Neuron (in vitro differentiated cells): ENCODE measurements around the gene PDE8B.

Experiments
- H2AFZ ChIP-seq: one replicate; pipeline ENCODE4 v1.6.1; 2013; ENCODE audit warnings: low read depth, mild to moderate bottlenecking, inconsistent platforms, low read length, moderate library complexity
- H3K27me3 ChIP-seq: one replicate; pipeline ENCODE4 v1.6.1; 2013; ENCODE audit warnings: low read length; ENCODE audit not compliant: insufficient read depth
- H3K36me3 ChIP-seq: one replicate; pipeline ENCODE4 v1.6.1; 2013; ENCODE audit warnings: low read length; ENCODE audit not compliant: insufficient read depth
- H3K4me1 ChIP-seq: one replicate; pipeline ENCODE4 v1.6.1; 2013; ENCODE audit warnings: low read length; ENCODE audit not compliant: insufficient read depth
- H3K4me3 ChIP-seq: 2 replicates; pipeline ENCODE4 v1.5.1; 2013; ENCODE audit warnings: mild to moderate bottlenecking, low read length, moderate library complexity
- H3K9me3 ChIP-seq: one replicate; pipeline ENCODE4 v1.6.1; 2013; ENCODE audit warnings: low read length

Gene PDE8B

GRCh38 chr5:77176429-77176828 is 34.1 kb upstream of the PDE8B start:
- no peak overlapping the region for H2AFZ ChIP-seq
- no peaks in the 10 kb centered on the region for H3K36me3 ChIP-seq
- no peaks in the 10 kb centered on the region for H3K9me3 ChIP-seq
- peaks cover 7% of the 10 kb centered on the region for H3K4me1 ChIP-seq
- no peak overlapping the region for H3K4me3 ChIP-seq
- peaks cover 45% of the 10 kb centered on the region for H3K27me3 ChIP-seq

DNA sequence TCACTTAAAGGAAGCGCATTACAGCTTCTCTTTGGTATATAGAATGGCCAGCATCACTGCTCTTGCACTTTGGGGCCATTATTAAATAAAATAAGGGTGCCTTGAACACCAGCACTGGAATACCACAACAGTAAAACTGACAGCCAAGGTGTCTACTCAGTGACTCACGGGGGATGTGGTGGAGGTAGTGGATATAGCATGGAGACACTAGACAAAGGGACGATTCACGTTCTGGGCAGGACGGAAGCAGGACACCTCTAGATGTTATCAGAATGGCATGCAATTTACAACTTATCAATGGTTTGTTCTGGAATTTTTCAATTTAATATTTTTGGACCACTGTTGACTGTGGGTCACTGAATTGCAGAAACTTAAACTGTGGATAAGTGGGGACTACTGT is 32.9 kb upstream of the PDE8B start:
- Histone ChIP-seq H2AFZ (no peak overlapping the region), H3K27me3 (peaks cover 55% of the 10 kb centered on the region), H3K36me3 (no peaks in the 10 kb centered on the region), H3K4me1 (peaks cover 7% of the 10 kb centered on the region), H3K4me3 (no peak overlapping the region), H3K9me3 (no peaks in the 10 kb centered on the region)

DNA sequence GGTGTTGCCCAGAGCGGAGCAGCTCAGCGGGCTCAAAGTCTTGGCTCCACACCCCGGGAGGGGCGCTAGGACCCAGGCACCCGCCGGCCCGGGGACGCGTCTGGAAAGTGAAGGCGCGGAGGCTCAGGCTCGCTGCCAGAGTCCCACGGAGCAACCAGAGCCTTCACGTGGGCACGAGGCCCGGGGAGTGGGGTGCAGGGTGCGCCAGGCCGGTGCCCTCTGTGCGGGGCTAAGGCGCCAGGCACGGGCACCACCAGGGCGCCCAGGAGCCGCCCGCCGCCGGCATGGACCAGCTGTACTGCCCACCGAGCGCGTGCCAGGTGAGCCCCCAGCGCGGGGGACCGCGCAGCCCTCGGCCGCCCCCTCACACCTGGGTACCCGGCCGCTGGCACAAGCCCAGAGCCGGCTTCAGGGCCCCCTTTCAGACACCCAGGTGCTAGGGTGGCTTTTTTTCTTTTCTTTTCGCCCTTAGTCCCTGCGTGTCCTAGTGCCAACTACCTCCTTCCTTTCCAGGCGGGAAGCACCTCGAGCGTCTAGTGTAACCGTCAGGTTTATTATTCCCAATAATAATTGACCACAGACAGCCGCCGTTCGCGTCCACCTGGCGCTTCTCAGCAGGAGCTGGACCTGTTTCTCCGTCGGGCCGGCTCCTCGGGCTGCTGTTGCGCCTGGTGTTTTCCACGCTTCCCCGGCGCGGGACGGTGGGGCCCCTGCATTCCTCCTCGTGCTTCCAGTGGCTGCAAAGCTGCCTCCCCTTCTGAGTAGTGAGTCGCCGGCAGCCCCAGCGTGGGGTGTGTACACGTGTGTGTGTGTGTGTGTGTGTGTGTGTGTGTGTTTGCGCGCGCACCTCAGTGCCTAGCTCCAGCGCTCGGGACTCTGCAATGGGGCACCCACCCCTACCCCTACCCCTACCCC is 30.1 kb upstream of the PDE8B start:
- Histone ChIP-seq H3K36me3 (no peaks in the 10 kb centered on the region), H3K4me1 (peaks cover 7% of the 10 kb centered on the region), H3K4me3 (peak overlapping the region; percentile 31), H2AFZ (peak overlapping the region; percentile 37), H3K9me3 (no peaks in the 10 kb centered on the region), H3K27me3 (peaks cover 51% of the 10 kb centered on the region)

GRCh38 chr5:77181173-77181572 is 29.3 kb upstream of the PDE8B start:
- H3K27me3 ChIP-seq, result peaks cover 51% of the 10 kb centered on the region
- no peak overlapping the region for H3K4me3 ChIP-seq
- no peak overlapping the region for H2AFZ ChIP-seq
- no peaks in the 10 kb centered on the region for H3K36me3 ChIP-seq
- peaks cover 7% of the 10 kb centered on the region for H3K4me1 ChIP-seq
- no peaks in the 10 kb centered on the region for H3K9me3 ChIP-seq

DNA sequence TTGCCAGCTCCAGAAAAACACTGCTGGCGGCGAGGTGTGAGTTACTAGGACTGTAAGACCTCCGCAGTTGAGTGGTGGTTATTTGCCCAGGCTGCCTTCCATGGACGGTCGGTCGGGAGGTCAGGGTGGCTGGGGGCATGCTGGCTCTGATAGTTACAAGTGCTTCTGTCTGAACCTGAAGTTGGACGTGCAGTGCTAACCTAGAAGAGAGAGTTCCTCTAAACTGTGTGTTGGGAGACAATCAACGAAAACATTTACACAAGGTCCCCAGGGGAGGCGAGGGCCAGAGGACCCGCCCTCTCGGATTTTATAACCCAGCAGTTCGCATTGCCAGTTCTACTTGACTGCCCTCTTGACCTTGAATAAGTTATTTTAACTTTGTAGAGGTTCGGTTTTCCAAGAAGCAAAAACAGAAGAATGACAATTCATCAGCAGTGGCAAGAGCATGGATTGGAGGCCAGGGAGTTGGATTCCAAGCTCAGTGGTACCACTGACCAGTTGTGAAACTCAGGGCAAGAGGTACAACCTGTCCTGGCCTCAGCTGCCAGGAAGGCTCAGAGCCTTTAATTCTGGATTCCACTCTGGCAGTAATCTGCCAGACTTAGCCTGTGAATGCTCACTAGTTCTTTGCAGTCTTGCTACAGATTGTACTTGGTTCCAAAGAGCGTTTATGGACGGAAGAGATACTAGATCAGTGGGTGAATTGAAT is 28.7 kb upstream of the PDE8B start:
- Histone ChIP-seq H3K4me1 (peaks cover 7% of the 10 kb centered on the region), H3K9me3 (no peaks in the 10 kb centered on the region), H3K36me3 (no peaks in the 10 kb centered on the region), H2AFZ (no peak overlapping the region), H3K27me3 (peaks cover 46% of the 10 kb centered on the region), H3K4me3 (no peak overlapping the region)

GRCh38 chr5:77182367-77182766 is 28.1 kb upstream of the PDE8B start:
- H3K4me3 ChIP-seq, result no peak overlapping the region
- no peak overlapping the region for H2AFZ ChIP-seq
- H3K27me3 ChIP-seq, result peaks cover 42% of the 10 kb centered on the region
- H3K9me3 ChIP-seq, result no peaks in the 10 kb centered on the region
- H3K36me3 ChIP-seq, result no peaks in the 10 kb centered on the region
- peaks cover 7% of the 10 kb centered on the region for H3K4me1 ChIP-seq

- Histone ChIP-seq H3K4me1 (no peaks in the 10 kb centered on the region), H3K27me3 (peaks cover 22% of the 10 kb centered on the region), H3K9me3 (no peaks in the 10 kb centered on the region), H3K36me3 (no peaks in the 10 kb centered on the region), H2AFZ (no peak overlapping the region), H3K4me3 (no peak overlapping the region)
Measured at GRCh38 chr5:77186652-77187370, 23.7 kb upstream of the PDE8B start.

DNA sequence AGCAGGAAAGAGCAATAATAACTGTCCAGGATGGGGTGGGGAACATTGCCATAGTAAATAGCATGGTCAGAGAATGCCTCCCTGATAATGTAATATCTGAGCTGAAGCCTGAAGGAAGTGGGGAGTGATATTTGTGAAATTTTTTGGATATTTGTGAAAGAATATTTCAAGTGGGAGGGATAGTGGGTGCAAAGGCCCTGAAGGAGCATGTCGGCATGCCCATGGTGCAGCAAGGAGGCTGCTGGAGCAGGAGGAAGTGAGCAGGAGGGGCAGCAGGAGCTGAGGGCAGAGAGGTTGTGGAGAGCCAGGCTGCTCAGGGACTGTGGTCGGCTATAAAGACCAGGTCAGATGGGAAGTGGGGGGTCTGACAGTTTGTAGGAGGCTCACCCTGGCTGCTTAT is 21.1 kb upstream of the PDE8B start:
- H3K9me3 ChIP-seq, result peaks cover 3% of the 10 kb centered on the region
- peaks cover 15% of the 10 kb centered on the region for H3K27me3 ChIP-seq
- no peaks in the 10 kb centered on the region for H3K36me3 ChIP-seq
- no peak overlapping the region for H2AFZ ChIP-seq
- no peaks in the 10 kb centered on the region for H3K4me1 ChIP-seq
- no peak overlapping the region for H3K4me3 ChIP-seq

DNA sequence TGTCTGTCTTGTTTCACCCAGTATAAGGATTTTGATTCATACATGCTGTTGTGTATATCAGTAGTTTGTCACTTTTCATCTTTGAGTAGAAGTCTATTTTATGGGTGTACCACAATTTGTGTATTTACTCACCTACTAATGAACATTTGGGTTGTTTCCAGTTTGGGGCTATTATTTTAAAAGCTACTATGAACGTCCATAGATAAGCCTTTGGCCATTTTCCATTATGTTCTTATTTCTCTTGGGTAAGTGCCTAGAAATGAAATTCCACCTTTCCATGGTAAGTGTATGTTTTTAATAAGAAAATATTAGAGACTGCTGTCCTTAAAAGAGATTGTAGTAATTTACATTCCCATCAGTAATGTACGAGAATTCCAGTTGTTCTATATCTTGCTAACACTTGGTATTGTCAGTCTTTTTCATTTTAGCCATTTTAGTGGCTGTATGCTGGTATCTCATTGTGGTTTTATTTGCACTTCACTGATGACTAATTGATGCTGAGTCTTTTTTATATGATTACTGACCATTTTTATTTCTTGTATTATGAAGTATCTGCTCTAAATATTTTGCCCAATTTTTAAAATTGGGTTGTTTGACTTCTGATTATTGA is 17.9 kb upstream of the PDE8B start:
- peaks cover 3% of the 10 kb centered on the region for H3K9me3 ChIP-seq
- H3K4me3 ChIP-seq, result no peak overlapping the region
- H2AFZ ChIP-seq, result no peak overlapping the region
- H3K36me3 ChIP-seq, result no peaks in the 10 kb centered on the region
- H3K4me1 ChIP-seq, result no peaks in the 10 kb centered on the region
- peaks cover 17% of the 10 kb centered on the region for H3K27me3 ChIP-seq

DNA sequence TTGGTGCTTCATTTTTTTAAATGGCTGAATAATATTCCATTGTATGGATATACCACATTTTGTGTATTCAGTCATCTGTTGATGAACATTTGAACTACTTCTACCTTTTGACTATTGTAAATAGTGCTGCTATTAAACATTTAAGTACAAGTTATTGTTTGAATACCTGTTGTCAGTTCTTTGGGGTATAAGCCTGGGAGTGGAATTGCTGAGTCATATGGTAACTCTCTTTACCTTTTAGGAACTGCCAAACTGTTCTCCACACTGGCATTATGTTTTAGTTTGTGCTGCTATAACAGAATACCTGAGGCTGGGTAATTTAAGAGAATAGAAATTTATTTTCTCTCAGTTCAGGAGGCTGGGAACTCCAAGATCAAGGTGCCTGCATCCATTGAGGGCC is 15.7 kb upstream of the PDE8B start:
- Histone ChIP-seq H2AFZ (no peak overlapping the region), H3K27me3 (peaks cover 2% of the 10 kb centered on the region), H3K36me3 (no peaks in the 10 kb centered on the region), H3K4me3 (no peak overlapping the region), H3K4me1 (no peaks in the 10 kb centered on the region), H3K9me3 (peaks cover 3% of the 10 kb centered on the region)

DNA sequence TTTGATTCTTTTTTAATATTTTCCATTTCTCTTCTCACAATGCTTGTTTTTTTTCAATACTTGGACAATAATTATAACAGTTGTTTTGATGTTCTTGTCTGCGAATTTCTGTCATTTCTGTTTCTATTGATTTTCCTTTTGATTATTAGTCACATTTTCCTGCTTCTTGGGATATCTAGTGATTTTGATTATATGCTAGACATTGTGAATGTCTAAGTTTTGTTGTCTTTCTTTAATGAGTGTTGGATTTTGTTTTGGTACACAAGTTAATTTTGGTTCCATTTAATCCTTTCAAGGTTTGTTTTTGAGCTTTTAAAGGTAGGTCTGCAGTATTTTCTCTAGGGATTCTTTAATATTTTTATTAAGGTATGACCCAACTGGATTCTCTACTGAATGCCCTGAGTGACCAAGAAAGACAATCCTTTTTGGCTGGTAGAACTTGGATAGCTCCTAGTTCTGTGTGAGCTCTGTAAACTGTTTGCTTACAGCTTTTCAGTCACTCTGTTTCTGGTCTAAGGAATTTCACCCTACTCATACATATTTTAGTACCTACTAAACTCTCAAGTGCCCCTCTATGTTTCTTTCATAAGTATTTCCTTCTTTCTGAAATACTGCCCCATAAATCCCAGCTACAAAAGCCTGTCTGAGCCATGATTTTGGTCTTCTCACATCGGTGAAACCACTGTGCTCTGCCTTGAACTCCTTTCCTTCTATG is 12.5 kb upstream of the PDE8B start:
- H3K36me3 ChIP-seq, result no peaks in the 10 kb centered on the region
- H3K4me1 ChIP-seq, result no peaks in the 10 kb centered on the region
- no peaks in the 10 kb centered on the region for H3K9me3 ChIP-seq

DNA sequence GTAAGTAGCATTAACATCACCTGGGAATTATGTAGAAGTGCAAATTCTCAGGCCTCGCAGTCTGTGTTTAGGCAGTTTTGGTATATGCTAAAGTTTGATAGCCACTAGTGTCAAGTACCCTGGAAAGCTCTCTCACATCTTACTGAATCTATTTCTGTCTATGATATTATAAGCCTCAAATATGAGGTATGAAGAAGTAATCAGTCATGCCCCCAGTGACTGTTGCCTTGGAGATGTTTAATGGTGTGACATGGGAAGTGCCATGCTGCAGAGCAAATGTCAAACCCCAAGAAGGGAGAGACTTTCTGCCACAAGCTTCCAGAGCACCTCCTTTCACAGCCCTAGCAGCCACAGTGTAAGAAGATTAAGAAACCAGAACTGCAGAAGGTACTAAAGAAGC is 9.8 kb upstream of the PDE8B start:
- Histone ChIP-seq H3K9me3 (no peaks in the 10 kb centered on the region), H2AFZ (no peak overlapping the region), H3K4me1 (no peaks in the 10 kb centered on the region), H3K27me3 (peaks cover 11% of the 10 kb centered on the region), H3K4me3 (no peak overlapping the region), H3K36me3 (no peaks in the 10 kb centered on the region)

More for the DNA sequence above, 12.5 kb upstream of the PDE8B start:
- Histone ChIP-seq H3K27me3 (peaks cover 9% of the 10 kb centered on the region), H2AFZ (no peak overlapping the region), H3K4me3 (no peak overlapping the region)
